RPMI7951 (cell line): Measurements from ENCODE around the gene CBL. TPM values are rescaled to one million over a fixed set of nuclear protein-coding genes. Genes with fewer than 3 reads are reported as not detected.

Experiments used
- DNase-seq: peaks from one replicate; pipeline ENCODE4 v3.0.0-alpha.2; 2012; ENCODE audit warnings: low read depth
- total RNA-seq: library from RNA; depleted of rRNA; stranded (reverse); fragments of >200 nt; shearing (Covaris generic); gene quantifications from 2 replicates; pipeline ENCODE4 v1.2.3, GENCODE V29; 2014

Gene CBL
- total RNA-seq, 1 experiment from 2014 or later, result 14.1 TPM

- no peak for DNase-seq
Measured at GRCh38 chr11:119309953-119310681, 104.0 kb downstream of the CBL start.

DNA sequence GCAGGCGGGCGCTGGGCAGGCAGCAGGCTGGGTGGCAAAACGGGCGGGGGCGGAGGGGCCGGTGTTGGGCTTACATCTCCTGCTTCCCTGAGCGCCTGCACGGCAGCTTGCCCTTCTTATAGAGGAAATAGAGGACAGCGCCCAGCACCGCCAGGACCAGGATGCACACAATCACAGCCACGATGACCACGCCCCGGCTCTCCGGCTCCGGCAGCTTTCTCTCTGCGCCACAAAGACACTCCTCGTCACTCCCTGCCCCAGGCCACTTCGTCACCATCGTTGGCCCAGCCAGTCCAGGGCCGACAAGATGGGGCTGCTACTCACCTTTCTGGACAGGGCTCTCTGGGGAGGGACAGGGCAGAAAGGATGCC lies 104.5 kb downstream of the CBL start:
- no peak for DNase-seq

DNA sequence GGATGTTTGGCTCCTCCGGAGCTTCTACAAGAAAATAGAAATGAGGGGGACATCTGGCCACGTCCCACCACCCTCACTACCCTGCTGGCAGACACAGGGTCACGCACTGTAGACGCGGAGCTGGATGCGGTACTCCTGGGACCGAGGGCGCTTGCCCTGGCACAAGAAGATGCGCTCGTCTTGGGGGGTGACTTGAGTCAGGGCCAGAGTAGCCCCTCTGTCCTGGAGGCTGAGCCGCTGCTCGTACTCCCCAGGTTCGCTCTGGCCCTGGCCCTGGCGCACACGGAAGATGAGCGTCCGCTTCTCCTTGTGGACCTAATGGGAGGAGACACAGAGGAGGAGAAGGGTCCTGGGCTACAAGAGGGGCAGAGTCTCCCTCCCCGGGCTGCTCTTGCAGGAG lies 108.6 kb downstream of the CBL start:
- no peak for DNase-seq

DNA sequence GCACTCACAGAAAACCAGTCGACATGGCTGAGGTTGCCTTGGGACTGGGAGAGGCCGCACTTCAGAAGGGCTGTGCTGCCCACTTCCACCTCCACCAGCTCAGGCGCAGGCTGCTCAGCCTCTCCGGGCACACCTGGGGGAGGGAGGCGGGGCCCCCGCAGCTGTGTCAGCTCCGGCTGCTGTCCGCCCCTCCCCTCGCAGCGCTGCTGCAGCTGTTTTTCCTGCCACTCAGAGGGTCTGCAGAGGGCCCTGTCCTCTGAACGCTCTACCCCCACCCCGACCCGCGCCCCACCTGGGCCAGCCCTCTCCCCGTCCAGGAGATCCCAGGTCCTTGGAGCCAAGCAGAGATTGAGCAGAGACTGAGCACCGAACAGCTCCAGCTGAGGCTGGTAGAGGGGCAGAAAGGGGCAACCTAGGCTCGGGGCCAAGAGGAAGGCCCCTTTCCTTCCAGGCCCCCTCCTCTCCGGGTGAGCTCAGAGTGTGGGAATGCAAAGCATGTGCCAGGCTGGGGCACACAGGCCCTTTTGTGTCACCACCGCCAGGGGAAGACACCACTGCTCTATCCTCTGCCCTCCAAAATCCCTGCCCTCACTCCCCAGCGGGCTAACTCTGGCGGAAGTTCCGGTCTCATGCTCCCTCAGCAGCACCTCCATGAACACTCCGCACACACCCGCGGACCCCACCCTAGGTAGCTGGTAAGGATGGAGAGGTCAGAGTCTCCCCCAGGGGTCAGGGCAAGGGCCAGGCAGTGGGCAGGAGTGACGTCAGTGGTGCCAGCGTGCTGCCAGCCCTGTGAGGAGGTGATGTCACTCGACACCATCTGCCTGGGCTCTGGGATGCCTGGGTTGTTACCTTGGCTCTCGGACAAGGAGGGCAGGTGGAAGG lies 109.2 kb downstream of the CBL start:
- DNase-seq, result peak; percentile 43

DNA sequence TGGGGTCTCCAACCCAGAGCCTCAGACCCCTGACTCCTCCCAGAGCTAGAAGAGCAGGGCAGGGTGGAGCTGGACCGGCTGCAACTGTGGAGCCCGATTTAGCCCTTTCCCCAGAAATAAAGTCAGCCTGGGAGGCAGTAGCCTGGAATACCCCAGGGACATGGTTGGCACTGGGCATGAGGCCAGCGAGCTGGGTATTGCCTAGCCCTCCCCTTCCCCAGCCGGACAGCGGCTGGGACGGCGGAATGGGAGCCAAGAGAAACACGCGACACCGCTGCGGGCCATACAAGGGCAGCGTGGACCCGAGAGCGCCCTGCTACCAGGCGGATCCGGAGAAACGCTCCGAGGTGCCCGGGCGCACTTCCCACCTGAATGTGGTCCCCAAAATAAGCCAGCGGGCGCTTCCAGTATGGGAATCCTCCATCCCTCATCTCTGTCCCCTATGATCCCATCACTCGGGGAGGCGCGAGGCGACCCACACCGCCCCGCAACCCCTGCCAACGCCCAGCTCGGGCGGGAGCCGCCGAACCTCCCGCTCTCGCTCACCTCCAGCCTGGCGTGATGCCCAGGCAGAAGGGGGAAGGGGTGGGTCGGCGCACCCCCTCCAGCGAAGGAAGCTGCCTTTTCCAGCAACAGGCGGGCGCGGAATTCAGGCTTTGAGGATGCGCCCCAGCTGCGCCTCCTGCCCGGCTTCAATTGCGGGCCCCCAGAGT lies 110.0 kb downstream of the CBL start:
- DNase-seq, result peak; percentile 51

GRCh38 chr11:119316729-119317591 lies 110.8 kb downstream of the CBL start, which contains the start of gene MCAM:
Gene MCAM, minus strand, starts transcription at chr11:119317130. Its CDS starts 29 bp downstream, at chr11:119317101.
- peak; percentile 27 for DNase-seq

DNA sequence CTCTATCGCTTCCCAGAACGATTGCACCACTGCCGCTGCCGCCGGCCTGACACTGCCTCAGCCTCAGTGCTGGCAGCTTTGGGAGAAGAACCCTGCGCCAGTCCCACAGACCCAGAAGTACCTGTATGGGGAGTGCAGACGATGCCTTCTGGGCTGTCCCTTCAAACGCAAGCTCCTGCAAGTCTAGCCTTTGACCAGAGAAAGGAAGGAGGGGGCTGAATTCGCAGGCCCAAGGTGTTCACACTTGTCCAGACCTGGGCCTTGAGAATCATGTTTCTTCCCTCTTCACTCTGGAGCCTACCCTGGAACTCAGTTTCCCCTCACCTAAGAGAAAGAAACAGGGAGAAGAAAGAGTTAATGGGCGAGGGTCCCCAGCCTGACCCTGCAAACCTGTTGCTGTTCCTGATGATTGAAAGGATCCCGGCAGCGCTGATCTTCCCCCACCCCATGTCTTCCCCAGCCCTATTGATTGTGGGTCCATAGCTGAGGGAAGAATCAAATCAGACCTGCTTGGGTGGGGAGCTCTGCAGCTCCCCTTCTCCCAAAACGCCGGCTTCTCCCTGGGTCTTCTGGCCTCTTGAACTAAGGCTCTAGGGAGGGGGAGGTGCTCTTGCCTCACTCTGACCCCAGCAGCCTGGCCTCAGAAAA lies 111.6 kb downstream of the CBL start:
- DNase-seq, result no peak

GRCh38 chr11:119318240-119319135 lies 112.3 kb downstream of the CBL start:
- DNase-seq, result peak; percentile 80

DNA sequence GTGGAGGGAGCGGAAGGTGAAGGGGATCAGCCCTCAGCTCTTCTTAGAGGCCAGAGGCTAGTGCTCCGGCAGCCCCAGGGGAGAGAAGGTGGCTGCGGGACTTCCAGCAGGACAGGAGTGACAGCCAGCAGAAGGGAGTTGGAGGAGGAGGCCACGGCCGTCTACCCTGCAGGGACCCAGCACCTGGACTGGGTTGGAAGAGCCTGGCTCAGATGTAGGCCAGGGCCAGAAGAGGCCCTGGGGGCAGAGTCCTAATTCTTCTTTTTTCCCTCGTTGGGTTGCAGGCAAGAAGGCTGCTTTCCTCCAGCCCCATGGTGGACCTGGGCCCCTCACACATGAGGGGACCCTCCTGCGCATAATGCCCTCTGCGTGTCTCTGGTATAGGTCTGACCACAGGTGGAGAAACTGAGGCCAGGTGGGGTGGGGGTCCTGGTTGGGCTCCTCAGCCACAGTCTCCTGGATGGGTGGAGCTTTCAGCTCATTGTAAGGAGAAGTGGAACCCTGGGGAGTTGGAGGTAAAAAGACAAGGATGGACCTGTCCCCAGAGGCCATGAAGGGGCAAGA lies 113.1 kb downstream of the CBL start:
- DNase-seq, result no peak

- no peak for DNase-seq
Measured at GRCh38 chr11:119319700-119320239, 113.6 kb downstream of the CBL start.

- peak; percentile 19 for DNase-seq
Measured at GRCh38 chr11:119320240-119320775, 114.2 kb downstream of the CBL start.

GRCh38 chr11:119320776-119321524 lies 114.8 kb downstream of the CBL start:
- DNase-seq, result peak; percentile 88

- peak; percentile 58 for DNase-seq
Measured at GRCh38 chr11:119322360-119322739, 116.2 kb downstream of the CBL start.

GRCh38 chr11:119322921-119323531 lies 116.9 kb downstream of the CBL start:
- no peak for DNase-seq

DNA sequence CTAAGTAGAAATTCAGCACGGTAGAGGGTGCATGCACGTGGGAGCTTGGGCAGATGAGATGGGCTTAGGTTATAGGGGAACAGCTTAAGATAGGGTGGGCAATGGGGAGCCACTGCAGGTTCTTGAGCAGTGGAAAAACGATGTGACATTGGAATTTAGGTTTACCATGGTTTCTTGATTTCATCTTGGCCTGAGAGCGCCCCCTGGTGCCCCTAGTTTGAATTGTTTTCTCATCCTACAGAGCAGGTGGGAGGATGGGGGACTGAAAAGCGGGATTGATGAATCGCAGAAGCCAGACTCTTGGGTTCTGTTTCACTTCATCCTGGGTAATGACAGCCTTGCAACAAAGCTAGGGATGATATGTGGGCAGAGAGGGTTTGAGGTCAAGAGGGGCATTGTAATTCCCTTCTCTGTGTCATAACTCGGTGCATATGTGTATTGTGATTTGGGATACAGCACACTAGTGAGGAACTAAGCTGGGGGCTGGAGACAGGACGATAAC lies 117.4 kb downstream of the CBL start:
- DNase-seq, result peak; percentile 68

- no peak for DNase-seq
Measured at GRCh38 chr11:119324189-119324588, 118.0 kb downstream of the CBL start.

- no peak for DNase-seq
Measured at GRCh38 chr11:119329320-119329719, 123.2 kb downstream of the CBL start.
